MM.1S (cell line): ENCODE results near the gene MYOC.

Experiments used
- DNase-seq: peaks from one replicate; pipeline ENCODE4 v3.0.0-alpha.2; 2015
- H2AFZ ChIP-seq: fragments of 300-600 bp; sonication (generic); 2 replicates; pipeline ENCODE4 v1.6.0; 2016; ENCODE audit warnings: antibody characterized with exemption, low read length
- H3F3A ChIP-seq: fragments of 300-600 bp; sonication (generic); 2 replicates; pipeline ENCODE4 v1.6.1; 2016; ENCODE audit warnings: mild to moderate bottlenecking, antibody characterized with exemption, low read length, moderate library complexity, mixed read lengths; ENCODE audit not compliant: insufficient read depth
- H3K27ac ChIP-seq: fragments of 300-600 bp; sonication (generic); 2 replicates; pipeline ENCODE4 v1.5.1; 2016; ENCODE audit warnings: mild to moderate bottlenecking, low read length
- H3K27me3 ChIP-seq: fragments of 300-600 bp; sonication (generic); replicated peaks from 2 replicates; pipeline ENCODE4 v1.6.0; 2016; ENCODE audit warnings: low read length; ENCODE audit not compliant: insufficient read depth
- H3K36me3 ChIP-seq: fragments of 300-600 bp; sonication (generic); replicated peaks from 2 replicates; pipeline ENCODE4 v1.6.1; 2016; ENCODE audit warnings: mild to moderate bottlenecking, low read length, mixed read lengths; ENCODE audit not compliant: insufficient read depth
- H3K4me1 ChIP-seq: fragments of 300-600 bp; sonication (generic); 2 replicates; pipeline ENCODE4 v1.6.1; 2016; ENCODE audit warnings: low read length, mixed read lengths
- H3K4me2 ChIP-seq: fragments of 300-600 bp; sonication (generic); 2 replicates; pipeline ENCODE4 v1.6.0; 2016; ENCODE audit warnings: low read depth, low read length
- H3K4me3 ChIP-seq: fragments of 300-600 bp; sonication (generic); 2 replicates; pipeline ENCODE4 v1.5.1; 2016; ENCODE audit warnings: low read length, mixed read lengths
- H3K79me2 ChIP-seq: fragments of 300-600 bp; sonication (generic); 2 replicates; pipeline ENCODE4 v1.6.1; 2016; ENCODE audit warnings: mixed run types, low read length, mixed read lengths
- H3K9ac ChIP-seq: fragments of 300-600 bp; sonication (generic); 2 replicates; pipeline ENCODE4 v1.6.1; 2016; ENCODE audit warnings: low read length, mixed read lengths
- H3K9me2 ChIP-seq: fragments of 300-600 bp; sonication (generic); replicated peaks from 2 replicates; pipeline ENCODE4 v1.6.1; 2016; ENCODE audit warnings: mild to moderate bottlenecking, low read length, mixed read lengths; ENCODE audit not compliant: insufficient read depth
- H3K9me3 ChIP-seq: fragments of 300-600 bp; sonication (generic); replicated peaks from 2 replicates; pipeline ENCODE4 v1.6.1; 2016; ENCODE audit warnings: mild to moderate bottlenecking, low read length, mixed read lengths; ENCODE audit not compliant: insufficient read depth
- H4K20me1 ChIP-seq: fragments of 300-600 bp; sonication (generic); 2 replicates; pipeline ENCODE4 v1.6.1; 2016; ENCODE audit warnings: mild to moderate bottlenecking, low read length, moderate library complexity, mixed read lengths; ENCODE audit not compliant: insufficient read depth
- EZH2 ChIP-seq: fragments of 300-600 bp; sonication (generic); optimal IDR thresholded peaks from 2 replicates; pipeline ENCODE3; 2017; ENCODE audit warnings: low read depth, mild to moderate bottlenecking, antibody characterized with exemption, low read length, mixed read lengths
- EZH2phosphoT487 ChIP-seq: fragments of 300-600 bp; sonication (generic); IDR thresholded peaks from 2 replicates; pipeline ENCODE4 v1.6.1; 2018; ENCODE audit warnings: antibody characterized with exemption, low read length
- TF ChIP-seq, protein P1 (sequence below): fragments of 300-600 bp; sonication (generic); IDR thresholded peaks from 2 replicates; pipeline ENCODE4 v1.5.1; 2016; ENCODE audit warnings: antibody characterized with exemption, low read length, mixed read lengths

Gene MYOC

GRCh38 chr1:171654942-171655745 lies 2.7 kb upstream of the MYOC start:
- H3K4me2 ChIP-seq, result peak overlapping the region; percentile 23; the same call in 1 of the 2 replicates

DNA sequence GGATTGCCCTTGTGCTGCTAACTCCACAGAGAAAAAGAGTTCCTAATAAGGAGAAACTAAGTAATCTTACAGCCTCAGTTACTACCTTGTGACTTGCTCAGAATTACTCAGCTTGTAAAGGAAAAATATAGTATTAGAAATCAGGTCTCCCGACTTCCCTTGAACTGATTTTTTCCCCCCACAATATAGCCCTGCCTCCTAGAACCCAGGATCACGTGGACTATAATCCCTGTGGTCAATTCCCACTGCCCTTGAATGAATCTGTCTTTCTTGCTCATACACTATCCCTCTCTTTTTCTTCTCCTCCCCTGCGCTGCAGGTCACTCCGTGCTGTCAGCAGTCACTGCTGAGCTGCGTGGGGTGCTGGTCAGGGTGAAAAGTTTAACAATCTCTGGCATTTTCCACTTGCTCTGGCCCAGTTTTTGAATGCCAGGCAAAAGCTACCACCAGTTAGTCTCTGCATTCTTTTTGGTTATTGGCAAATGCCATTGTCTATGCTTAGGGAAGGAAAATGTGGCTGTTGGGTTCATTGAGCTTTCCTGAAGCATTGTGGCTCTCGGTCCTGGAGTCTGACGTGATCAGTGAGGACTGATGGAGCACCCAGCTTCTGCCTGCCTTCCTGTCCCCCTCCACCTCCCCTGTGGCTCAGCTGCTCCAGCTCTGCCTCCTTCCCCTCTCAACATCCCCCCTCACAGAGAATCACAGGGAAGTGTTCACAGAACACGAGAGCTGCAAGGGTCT lies 1.9 kb upstream of the MYOC start:
- DNase-seq, result no peak
- Histone ChIP-seq H3K36me3 (no peaks in the 10 kb centered on the region), H3K4me1 (no peaks in the 10 kb centered on the region), H3K4me2 (no peak overlapping the region), H3K9me2 (no peaks in the 10 kb centered on the region), H3K79me2 (no peaks in the 10 kb centered on the region), H3K4me3 (no peak overlapping the region), H2AFZ (no peak overlapping the region), H3F3A (no peaks in the 10 kb centered on the region), H3K9me3 (no peaks in the 10 kb centered on the region), H3K27me3 (no peaks in the 10 kb centered on the region), H3K9ac (no peak overlapping the region), H4K20me1 (no peaks in the 10 kb centered on the region), H3K27ac (no peak overlapping the region)
- TF ChIP-seq EZH2 (no peak), EZH2phosphoT487 (no peak)
- TF ChIP-seq, protein P1, sequence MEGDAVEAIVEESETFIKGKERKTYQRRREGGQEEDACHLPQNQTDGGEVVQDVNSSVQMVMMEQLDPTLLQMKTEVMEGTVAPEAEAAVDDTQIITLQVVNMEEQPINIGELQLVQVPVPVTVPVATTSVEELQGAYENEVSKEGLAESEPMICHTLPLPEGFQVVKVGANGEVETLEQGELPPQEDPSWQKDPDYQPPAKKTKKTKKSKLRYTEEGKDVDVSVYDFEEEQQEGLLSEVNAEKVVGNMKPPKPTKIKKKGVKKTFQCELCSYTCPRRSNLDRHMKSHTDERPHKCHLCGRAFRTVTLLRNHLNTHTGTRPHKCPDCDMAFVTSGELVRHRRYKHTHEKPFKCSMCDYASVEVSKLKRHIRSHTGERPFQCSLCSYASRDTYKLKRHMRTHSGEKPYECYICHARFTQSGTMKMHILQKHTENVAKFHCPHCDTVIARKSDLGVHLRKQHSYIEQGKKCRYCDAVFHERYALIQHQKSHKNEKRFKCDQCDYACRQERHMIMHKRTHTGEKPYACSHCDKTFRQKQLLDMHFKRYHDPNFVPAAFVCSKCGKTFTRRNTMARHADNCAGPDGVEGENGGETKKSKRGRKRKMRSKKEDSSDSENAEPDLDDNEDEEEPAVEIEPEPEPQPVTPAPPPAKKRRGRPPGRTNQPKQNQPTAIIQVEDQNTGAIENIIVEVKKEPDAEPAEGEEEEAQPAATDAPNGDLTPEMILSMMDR, result no peak

More at GRCh38 chr1:171654942-171655745, 2.7 kb upstream of the MYOC start:
- H3K36me3 ChIP-seq, result no peaks in the 10 kb centered on the region
- peak; percentile 50 for DNase-seq
- no peaks in the 10 kb centered on the region for H3F3A ChIP-seq
- no peaks in the 10 kb centered on the region for H4K20me1 ChIP-seq
- H2AFZ ChIP-seq, result peak overlapping the region; percentile 43
- no peak overlapping the region for H3K9ac ChIP-seq
- no peak for TF ChIP-seq EZH2phosphoT487
- no peak for TF ChIP-seq EZH2
- TF ChIP-seq, protein P1, result peak; percentile 94
- no peak overlapping the region for H3K27ac ChIP-seq
- no peak overlapping the region for H3K4me3 ChIP-seq
- H3K79me2 ChIP-seq, result no peaks in the 10 kb centered on the region
- H3K27me3 ChIP-seq, result no peaks in the 10 kb centered on the region
- no peaks in the 10 kb centered on the region for H3K9me3 ChIP-seq
- no peaks in the 10 kb centered on the region for H3K4me1 ChIP-seq
- no peaks in the 10 kb centered on the region for H3K9me2 ChIP-seq

GRCh38 chr1:171653796-171654195 lies 1.3 kb upstream of the MYOC start:
- H3K4me2 ChIP-seq, result no peak overlapping the region

More at GRCh38 chr1:171653796-171654195, 1.3 kb upstream of the MYOC start:
- no peaks in the 10 kb centered on the region for H4K20me1 ChIP-seq
- TF ChIP-seq, protein P1, result no peak
- no peak for TF ChIP-seq EZH2
- TF ChIP-seq EZH2phosphoT487, result no peak
- no peaks in the 10 kb centered on the region for H3K9me2 ChIP-seq
- H3K79me2 ChIP-seq, result no peaks in the 10 kb centered on the region
- H3K27me3 ChIP-seq, result no peaks in the 10 kb centered on the region
- H3K9ac ChIP-seq, result no peak overlapping the region
- no peaks in the 10 kb centered on the region for H3K36me3 ChIP-seq
- no peak overlapping the region for H3K4me3 ChIP-seq
- no peaks in the 10 kb centered on the region for H3K4me1 ChIP-seq
- no peaks in the 10 kb centered on the region for H3F3A ChIP-seq
- DNase-seq, result no peak
- no peaks in the 10 kb centered on the region for H3K9me3 ChIP-seq
- H3K27ac ChIP-seq, result no peak overlapping the region
- no peak overlapping the region for H2AFZ ChIP-seq
